Erythroblast (primary cell): Measurements from ENCODE around the gene SYNJ2.
"Not testable (repeated sequence)": the region's sequence is repeated elsewhere in the genome, so short reads cannot be mapped to it uniquely, and the experiment has no call there.

Experiments
- DNase-seq, 2 experiments: peaks; one replicate each; lab custom pipeline; 2025; lab: John Stamatoyannopoulos, UW
- GATA1 ChIP-seq: IDR thresholded peaks from 2 replicates; pipeline ENCODE4 v1.6.1; 2011; ENCODE audit warnings: low read depth, mild to moderate bottlenecking, control low read depth, low read length, moderate library complexity
- POLR2A ChIP-seq: IDR thresholded peaks from 2 replicates; pipeline ENCODE4 v1.6.1; 2011; ENCODE audit warnings: mild to moderate bottlenecking, low read length

SYNJ2 gene

DNA sequence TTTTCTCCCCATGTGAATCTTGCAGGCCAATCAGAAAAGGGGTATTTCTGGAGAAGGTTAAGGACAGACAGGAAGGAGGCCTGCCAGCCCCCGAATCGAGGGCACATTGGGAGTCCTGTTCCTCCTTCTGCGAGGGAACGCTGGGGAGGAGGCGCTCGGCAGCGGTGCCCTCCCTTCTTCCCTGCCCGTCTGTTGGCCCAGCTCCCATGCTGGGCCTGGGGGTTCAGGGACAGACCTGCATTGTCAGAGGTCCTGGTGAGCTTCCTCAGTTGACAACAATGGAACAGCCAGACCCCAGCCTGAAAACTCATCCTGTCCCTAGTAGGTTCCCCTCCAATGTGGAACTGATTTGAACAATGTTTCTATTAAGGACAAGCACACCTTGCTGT lies 15.1 kb upstream of the SYNJ2 start:
- DNase-seq, result no peak
- TF ChIP-seq POLR2A (no peak), GATA1 (no peak)

DNA sequence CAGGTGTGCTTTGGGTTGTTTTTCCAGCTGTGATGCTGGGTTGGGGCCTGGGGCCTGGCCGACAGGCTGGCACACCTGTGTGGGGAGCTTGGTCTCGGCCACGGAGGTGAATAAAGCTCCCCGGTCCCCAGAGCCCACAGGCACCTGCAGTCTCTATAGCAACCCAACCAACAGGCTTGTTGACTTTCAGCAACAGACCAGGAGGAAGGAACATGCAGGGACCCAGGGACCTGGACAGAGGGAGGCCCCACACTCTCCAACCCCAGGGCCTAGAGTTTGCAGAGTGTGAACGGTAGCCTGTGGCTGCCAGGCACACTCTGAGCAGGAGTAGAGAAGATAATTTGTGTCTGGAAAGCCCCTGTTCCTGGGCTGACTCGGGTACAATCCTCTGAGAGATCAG lies 14.6 kb upstream of the SYNJ2 start:
- no peak for TF ChIP-seq POLR2A
- TF ChIP-seq GATA1, result no peak
- DNase-seq, result no peak

DNA sequence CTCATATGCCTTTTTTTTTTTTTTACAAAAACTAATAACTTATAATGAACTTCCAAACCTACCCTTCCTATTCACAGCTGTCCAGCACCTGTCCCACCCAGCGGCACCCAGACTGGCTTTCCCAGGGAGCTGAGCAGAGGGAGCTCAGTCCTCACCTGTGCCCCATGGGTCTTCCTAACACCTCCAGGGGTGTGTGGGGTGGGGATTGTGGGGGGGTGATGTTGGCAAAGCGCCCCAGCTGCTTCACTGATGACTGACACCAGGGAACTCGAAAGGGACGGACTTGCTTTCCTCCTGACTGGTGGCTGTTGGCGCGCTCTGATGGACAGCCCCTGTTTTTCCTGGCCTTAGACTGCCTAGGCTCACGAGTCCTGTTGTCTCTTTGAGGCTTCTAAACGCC lies 14.2 kb upstream of the SYNJ2 start:
- no peak for DNase-seq
- TF ChIP-seq GATA1, result no peak
- no peak for TF ChIP-seq POLR2A

DNA sequence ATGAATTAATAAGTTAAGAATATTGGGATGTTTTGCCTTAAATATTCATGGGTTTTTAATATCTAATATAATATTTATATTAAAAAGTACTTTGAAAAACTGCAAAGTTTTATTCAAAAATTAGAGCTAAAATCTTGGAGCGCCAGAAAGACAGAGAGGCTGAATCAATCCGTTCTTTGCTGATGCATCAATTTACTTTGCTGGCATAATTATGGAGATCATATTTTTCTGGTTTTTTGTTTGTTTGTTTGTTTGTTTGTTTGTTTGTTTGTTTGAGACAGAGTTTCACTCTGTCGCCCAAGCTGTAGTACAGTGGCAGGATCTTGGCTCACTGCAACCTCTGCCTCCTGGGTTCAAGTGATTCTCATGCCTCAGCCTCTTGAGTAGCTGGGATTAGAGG lies 9.5 kb upstream of the SYNJ2 start:
- DNase-seq, result not testable (repeated sequence)

- TF ChIP-seq GATA1, result no peak
- TF ChIP-seq POLR2A, result no peak
- no peak for DNase-seq
Observed at GRCh38 chr6:157974341-157974894, 7.2 kb upstream of the SYNJ2 start.

- TF ChIP-seq POLR2A, result no peak
- no peak for TF ChIP-seq GATA1
- no peak for DNase-seq
Observed at GRCh38 chr6:157974967-157975366, 6.7 kb upstream of the SYNJ2 start.

- TF ChIP-seq GATA1 (no peak), POLR2A (no peak)
- no peak for DNase-seq
Observed at GRCh38 chr6:157975456-157975855, 6.2 kb upstream of the SYNJ2 start.

DNA sequence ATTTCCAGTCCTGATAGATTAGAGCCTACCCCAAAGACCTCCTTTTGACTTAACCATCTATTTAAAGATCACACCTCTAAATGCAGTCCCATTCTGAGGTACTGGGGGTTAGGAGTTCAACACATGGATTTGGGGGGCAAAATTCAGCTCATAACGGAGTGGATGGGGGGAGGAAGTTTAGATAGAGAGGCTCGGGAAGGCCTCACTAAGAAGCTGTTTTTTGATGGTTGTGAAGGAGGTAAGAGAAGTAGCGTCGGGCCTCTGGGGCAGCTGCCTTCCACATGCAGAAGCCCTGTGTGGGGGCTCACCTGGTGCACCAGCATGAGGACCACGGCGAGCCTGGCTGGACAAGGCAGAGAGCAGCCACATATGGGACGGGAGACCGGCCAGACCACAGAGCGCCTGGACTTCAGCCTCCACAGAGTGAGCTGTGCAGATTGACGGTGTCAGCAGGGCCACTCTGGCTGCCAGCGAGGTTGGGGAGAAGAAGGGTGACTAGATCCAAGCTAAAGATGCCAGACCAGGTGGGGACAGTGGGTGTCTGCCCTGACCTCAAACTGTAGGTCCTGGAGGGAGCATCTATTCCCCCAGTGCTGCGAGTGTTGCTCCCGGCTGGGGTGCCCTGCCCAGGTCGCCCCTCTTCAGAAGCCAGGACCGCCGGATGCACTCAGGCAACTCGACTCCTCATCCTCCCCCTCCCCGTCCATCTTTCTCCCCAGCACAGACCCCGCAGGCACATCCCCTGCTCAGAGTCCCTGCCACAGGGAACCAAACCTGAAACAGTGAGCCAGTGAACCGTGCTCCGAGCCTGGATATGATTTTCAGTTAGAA lies 5.1 kb upstream of the SYNJ2 start:
- TF ChIP-seq POLR2A (no peak), GATA1 (no peak)
- no peak for DNase-seq

DNA sequence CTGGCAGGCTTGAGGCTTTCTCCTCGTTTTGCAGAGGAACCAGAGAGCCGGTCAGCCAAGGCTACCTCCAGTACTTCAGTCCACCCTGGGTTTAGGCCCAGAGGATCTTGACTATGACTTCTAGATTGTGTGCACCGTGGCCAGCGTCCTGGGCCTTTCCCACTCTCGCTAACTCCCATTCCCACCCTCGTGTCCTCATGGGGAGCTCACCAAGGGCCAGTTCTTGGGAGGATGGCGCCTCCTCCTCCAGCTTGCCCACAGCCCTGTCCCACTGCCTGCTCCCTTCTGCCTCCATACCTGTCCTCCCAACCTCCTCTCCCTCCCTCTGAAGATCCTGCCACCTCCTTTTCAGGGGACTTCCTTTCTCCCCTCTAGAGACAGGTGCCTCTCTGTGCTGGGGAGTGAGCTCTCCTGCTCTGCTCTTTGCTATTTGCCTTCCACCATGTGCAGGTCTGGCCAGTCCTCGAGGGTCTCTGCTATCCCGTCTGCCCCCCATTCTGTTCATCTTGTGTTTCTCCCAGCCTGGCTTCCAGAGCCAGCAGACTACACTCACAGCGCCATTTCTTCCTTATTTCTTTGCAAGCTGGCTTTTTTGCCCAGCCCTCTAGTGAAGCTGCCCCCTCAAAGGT lies 4.4 kb upstream of the SYNJ2 start:
- no peak for DNase-seq
- TF ChIP-seq POLR2A (no peak), GATA1 (no peak)

DNA sequence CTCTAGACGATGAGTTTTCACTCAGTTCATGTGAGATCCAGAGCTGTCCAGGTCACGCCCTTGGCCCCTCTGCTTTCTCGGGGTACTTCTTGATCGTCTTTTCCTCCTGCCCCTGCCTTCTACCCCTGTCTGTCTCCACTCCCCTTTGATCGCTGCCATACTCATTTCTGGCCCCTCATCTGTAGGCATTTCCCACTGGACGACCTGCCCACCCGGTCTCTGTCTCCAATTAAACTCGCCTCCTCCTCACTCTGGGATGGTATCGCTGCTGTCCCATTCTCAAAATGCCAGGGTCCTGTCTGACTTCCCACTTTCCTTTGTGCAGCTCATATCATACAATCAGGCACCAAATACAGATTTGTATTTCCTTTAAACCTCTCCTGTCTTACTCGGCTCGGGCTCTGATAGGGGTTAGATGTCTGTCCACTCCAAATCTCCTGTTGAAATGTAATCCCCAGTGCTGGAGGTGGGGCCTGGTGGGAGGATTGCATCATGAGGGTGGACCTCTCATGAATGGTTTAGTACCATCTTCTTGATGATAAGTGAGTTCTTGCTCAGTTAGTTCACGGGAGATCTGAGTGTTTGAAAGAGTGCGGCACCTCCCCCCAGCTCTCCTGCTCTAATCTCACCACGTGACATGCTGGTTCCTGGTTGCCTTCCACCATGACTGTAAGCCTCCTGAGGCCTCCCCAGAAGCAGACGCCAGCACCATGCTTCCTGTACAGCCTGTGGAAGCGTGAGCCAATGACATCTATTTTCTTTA lies 3.5 kb upstream of the SYNJ2 start:
- DNase-seq, result peak in 1 of 2 experiments; percentile 11
- TF ChIP-seq GATA1 (no peak), POLR2A (no peak)

GRCh38 chr6:157980288-157981131 lies 1.2 kb upstream of the SYNJ2 start:
- DNase-seq, result no peak
- TF ChIP-seq GATA1 (no peak), POLR2A (no peak)

- TF ChIP-seq GATA1, result no peak
- TF ChIP-seq POLR2A, result no peak
- DNase-seq, result peak; percentile 25 to 37
Observed at GRCh38 chr6:157981132-157981394, 600 bp upstream of the SYNJ2 start.

DNA sequence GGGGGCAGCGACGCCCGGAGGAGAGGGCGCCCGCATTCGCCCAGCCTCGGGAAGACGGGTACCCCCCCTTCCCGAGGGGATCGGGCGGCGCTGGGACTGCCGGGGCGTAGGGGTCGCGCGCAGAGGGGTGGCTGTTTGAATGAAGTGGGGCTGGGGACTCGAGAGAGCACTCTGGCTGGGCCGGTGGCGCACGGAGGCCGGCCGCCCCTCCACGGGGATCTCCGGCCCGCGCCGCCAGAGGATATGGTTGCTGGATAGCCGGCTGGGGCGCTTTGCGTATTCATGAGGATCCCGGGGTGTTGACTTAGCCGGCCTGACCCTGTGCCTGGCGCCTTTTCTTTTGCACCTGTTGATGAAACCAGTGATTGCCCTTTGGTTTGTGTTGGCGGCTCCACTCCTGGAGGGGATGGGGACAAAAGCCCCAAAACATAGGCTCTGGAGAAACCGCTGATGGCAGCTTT lies 469 bp downstream of the SYNJ2 start:
- peak; percentile 22 to 46 for DNase-seq
- TF ChIP-seq GATA1, result no peak
